Prostate gland (tissue), 2 donors: ENCODE results near the gene NEK1. TPM values are rescaled to one million over a fixed set of nuclear protein-coding genes. Genes with fewer than 3 reads are reported as not detected.

Experiments
- DNase-seq: peaks from one replicate; pipeline ENCODE4 v3.0.0-alpha.2; 2019; ENCODE audit warnings: low spot score
- H3K27ac ChIP-seq, 2 donors: fragments of 200-600 bp; sonication (generic); 2 replicates each; pipeline ENCODE4 v1.5.1; 2017 to 2019
- H3K27me3 ChIP-seq: fragments of 200-600 bp; sonication (generic); replicated peaks from 2 replicates; pipeline ENCODE4 v1.5.1; 2019; ENCODE audit not compliant: insufficient read depth
- H3K36me3 ChIP-seq, 2 donors: fragments of 200-600 bp; sonication (generic); 1 replicate in 1 of 2; 2 replicates in 1 of 2; pipeline versions ENCODE4 v1.5.1 to v1.8.1; 2017 to 2019
- H3K4me1 ChIP-seq: fragments of 200-600 bp; sonication (generic); replicated peaks from 2 replicates; pipeline ENCODE4 v1.5.1; 2019
- H3K4me3 ChIP-seq, 2 donors: fragments of 200-600 bp; sonication (generic); 2 replicates each; pipeline ENCODE4 v1.5.1; 2017 to 2019
- H3K9me3 ChIP-seq: fragments of 200-600 bp; sonication (generic); 2 replicates; pipeline ENCODE4 v1.5.1; 2017
- CTCF ChIP-seq, 4 experiments: fragments of 200-600 bp in 2 of 4; fragments of 450-650 bp in 2 of 4; sonication (generic) in 2 of 4; IDR thresholded peaks; 1 replicate in 3 of 4; 2 replicates in 1 of 4; pipeline ENCODE4 v1.5.1; 2016 to 2019; ENCODE audit warnings: antibody characterized with exemption in 4 of 4, mild to moderate bottlenecking in 2 of 4, moderate library complexity in 2 of 4
- POLR2A ChIP-seq: fragments of 450-650 bp; IDR thresholded peaks from one replicate; pipeline ENCODE4 v1.6.1; 2016; ENCODE audit warnings: antibody characterized with exemption, mild to moderate bottlenecking
- POLR2AphosphoS5 ChIP-seq: sonication (generic); formaldehyde crosslinking; IDR thresholded peaks from one replicate; pipeline ENCODE4 v1.6.1; 2017; ENCODE audit warnings: antibody characterized with exemption
- WGBS: methylation state at CpG from one replicate; pipeline ENCODE4 v1.1.5; 2018; 5-methylcytosine and 5-hydroxymethylcytosine counted together
- intact Hi-C: fragments of 100-400 bp; cut with DNase I; formaldehyde crosslinking; loops from one replicate; pipeline ENCODE4 v1.14.2; 2022
- total RNA-seq, 2 donors: library from RNA; depleted of rRNA; stranded (reverse); fragments of >200 nt; gene quantifications; one replicate each; pipeline ENCODE4 v1.1.0, GENCODE V29; 2016

Gene NEK1
- total RNA-seq, 2 donors from 2014 or later, result 5.0 to 17.6 TPM

GRCh38 chr4:169366821-169367220 lies 245.6 kb downstream of the NEK1 start:
- Histone ChIP-seq H3K9me3 (peaks cover 3% of the 10 kb centered on the region), H3K27me3 (no peaks in the 10 kb centered on the region), H3K27ac (no peak overlapping the region), H3K4me3 (no peak overlapping the region), H3K36me3 (no peaks in the 10 kb centered on the region), H3K4me1 (no peaks in the 10 kb centered on the region)
- intact Hi-C loops, result no loop called here
- TF ChIP-seq POLR2AphosphoS5, result no peak
- TF ChIP-seq POLR2A, result no peak
- TF ChIP-seq CTCF (IDR thresholded peaks at IDR 0.05), result no peak
- WGBS, result 96% methylated on average over 5 of the region's 5 CpGs
- DNase-seq, result no peak

GRCh38 chr4:169362607-169363006 lies 249.8 kb downstream of the NEK1 start:
- TF ChIP-seq POLR2A, result no peak
- TF ChIP-seq CTCF (IDR thresholded peaks at IDR 0.05), result no peak

GRCh38 chr4:169361756-169362155 lies 250.6 kb downstream of the NEK1 start:
- TF ChIP-seq POLR2AphosphoS5 (no peak), CTCF (IDR thresholded peaks at IDR 0.05) (no peak), POLR2A (no peak)

More at GRCh38 chr4:169362607-169363006, 249.8 kb downstream of the NEK1 start:
- Histone ChIP-seq H3K4me1 (no peaks in the 10 kb centered on the region), H3K36me3 (no peaks in the 10 kb centered on the region), H3K27me3 (no peaks in the 10 kb centered on the region), H3K4me3 (no peak overlapping the region), H3K27ac (no peak overlapping the region), H3K9me3 (peaks cover 3% of the 10 kb centered on the region)
- intact Hi-C loops, result no loop called here
- DNase-seq, result no peak
- 71% methylated on average over 6 of the region's 6 CpGs for WGBS

DNA sequence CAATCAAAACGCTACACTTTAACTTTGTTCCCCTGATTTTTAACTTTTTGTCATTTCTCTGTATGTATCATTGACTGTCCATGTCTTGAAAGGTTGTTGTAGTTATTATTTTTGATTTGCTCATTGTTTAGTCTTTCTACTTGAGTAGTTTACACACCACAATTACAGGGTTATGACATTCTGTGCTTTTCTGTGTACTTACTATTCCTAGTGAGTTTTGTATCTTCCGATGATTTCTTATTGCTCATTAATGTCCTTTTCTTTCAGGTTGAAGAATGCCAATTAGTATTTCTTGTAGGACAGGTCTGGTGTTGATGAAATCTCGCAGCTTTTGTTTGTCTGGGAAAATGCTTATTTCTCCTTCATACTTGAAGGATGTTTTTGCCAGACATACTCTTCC lies 252.4 kb downstream of the NEK1 start:
- whole genome bisulfite sequencing, result 65% methylated on average over 3 of the region's 3 CpGs
- intact Hi-C loops, result no loop called here
- no peaks in the 10 kb centered on the region for H3K36me3 ChIP-seq
- TF ChIP-seq POLR2AphosphoS5 (no peak), POLR2A (no peak), CTCF (IDR thresholded peaks at IDR 0.05) (no peak)
- no peak for DNase-seq
- no peaks in the 10 kb centered on the region for H3K9me3 ChIP-seq
- H3K4me3 ChIP-seq, result no peak overlapping the region
- no peak overlapping the region for H3K27ac ChIP-seq
- H3K27me3 ChIP-seq, result no peaks in the 10 kb centered on the region
- no peaks in the 10 kb centered on the region for H3K4me1 ChIP-seq

More at GRCh38 chr4:169361756-169362155, 250.6 kb downstream of the NEK1 start:
- H3K4me3 ChIP-seq, result no peak overlapping the region
- DNase-seq, result no peak
- H3K36me3 ChIP-seq, result no peaks in the 10 kb centered on the region
- no peaks in the 10 kb centered on the region for H3K4me1 ChIP-seq
- H3K9me3 ChIP-seq, result peaks cover under 1% of the 10 kb centered on the region
- H3K27ac ChIP-seq, result no peak overlapping the region
- no peaks in the 10 kb centered on the region for H3K27me3 ChIP-seq
- intact Hi-C loops, result no loop called here
- whole genome bisulfite sequencing, result 89% methylated on average over 3 of the region's 3 CpGs

GRCh38 chr4:169352360-169352759 lies 260.0 kb downstream of the NEK1 start:
- H3K27ac ChIP-seq, result no peak overlapping the region
- TF ChIP-seq POLR2A (no peak), POLR2AphosphoS5 (no peak), CTCF (IDR thresholded peaks at IDR 0.05) (no peak)
- 56% methylated on average over 3 of the region's 3 CpGs for WGBS
- H3K4me3 ChIP-seq, result no peak overlapping the region
- H3K9me3 ChIP-seq, result no peaks in the 10 kb centered on the region
- H3K4me1 ChIP-seq, result no peaks in the 10 kb centered on the region
- no peaks in the 10 kb centered on the region for H3K36me3 ChIP-seq
- no peak for DNase-seq
- H3K27me3 ChIP-seq, result no peaks in the 10 kb centered on the region
- intact Hi-C loops, result no loop called here
